GM23248 (cell line): Measurements from ENCODE around the gene PIK3R5. TPM values are rescaled to one million over a fixed set of nuclear protein-coding genes. Genes with fewer than 3 reads are reported as not detected.
A peak's percentile ranks its signal among the peaks of the same experiment; 100 is the strongest.

Source experiments
- DNase-seq: peaks from one replicate; pipeline ENCODE4 v3.0.0-alpha.2; 2015
- H2AFZ ChIP-seq: fragments of 200-600 bp; sonication (generic); 2 replicates; pipeline ENCODE4 v1.6.1; 2016; ENCODE audit warnings: antibody characterized with exemption
- H3F3A ChIP-seq: fragments of 200-600 bp; sonication (generic); 2 replicates; pipeline ENCODE4 v1.6.1; 2016; ENCODE audit warnings: mild to moderate bottlenecking, antibody characterized with exemption, mixed run types; ENCODE audit not compliant: insufficient read depth
- H3K27ac ChIP-seq: fragments of 200-600 bp; sonication (generic); 2 replicates; pipeline ENCODE4 v1.5.1; 2016; ENCODE audit warnings: mild to moderate bottlenecking
- H3K27me3 ChIP-seq: fragments of 200-600 bp; sonication (generic); replicated peaks from 2 replicates; pipeline ENCODE4 v1.6.1; 2016; ENCODE audit warnings: mild to moderate bottlenecking; ENCODE audit not compliant: insufficient read depth
- H3K36me3 ChIP-seq: fragments of 200-600 bp; sonication (generic); 2 replicates; pipeline ENCODE4 v1.6.1; 2016; ENCODE audit warnings: low read depth, mild to moderate bottlenecking
- H3K4me1 ChIP-seq: fragments of 200-600 bp; sonication (generic); 2 replicates; pipeline ENCODE4 v1.6.1; 2016; ENCODE audit warnings: mild to moderate bottlenecking; ENCODE audit not compliant: insufficient read depth
- H3K4me2 ChIP-seq: fragments of 200-600 bp; sonication (generic); one replicate; pipeline ENCODE4 v1.6.1; 2016; ENCODE audit warnings: mild to moderate bottlenecking; ENCODE audit not compliant: unreplicated experiment
- H3K4me3 ChIP-seq: fragments of 200-600 bp; sonication (generic); 2 replicates; pipeline ENCODE4 v1.5.1; 2016; ENCODE audit warnings: mild to moderate bottlenecking
- H3K79me2 ChIP-seq: fragments of 200-600 bp; sonication (generic); 2 replicates; pipeline ENCODE4 v1.6.1; 2016; ENCODE audit warnings: mild to moderate bottlenecking; ENCODE audit not compliant: insufficient read depth
- H3K9ac ChIP-seq: fragments of 200-600 bp; sonication (generic); 2 replicates; pipeline ENCODE4 v1.6.1; 2016; ENCODE audit warnings: mild to moderate bottlenecking
- H3K9me2 ChIP-seq: fragments of 200-600 bp; sonication (generic); 2 replicates; pipeline ENCODE4 v1.6.1; 2016; ENCODE audit warnings: mixed run types, mild to moderate bottlenecking, moderate library complexity; ENCODE audit not compliant: insufficient read depth
- H3K9me3 ChIP-seq: fragments of 200-600 bp; sonication (generic); one replicate; pipeline ENCODE4 v1.6.1; 2017; ENCODE audit warnings: low read depth
- H4K20me1 ChIP-seq: fragments of 200-600 bp; sonication (generic); 2 replicates; pipeline ENCODE4 v1.6.0; 2016; ENCODE audit not compliant: insufficient read depth
- EZH2 ChIP-seq: fragments of 200-600 bp; sonication (generic); IDR thresholded peaks from 2 replicates; pipeline ENCODE4 v1.6.1; 2018; ENCODE audit warnings: antibody characterized with exemption, mild to moderate bottlenecking; ENCODE audit not compliant: insufficient read depth, poor library complexity, severe bottlenecking
- EZH2phosphoT487 ChIP-seq: fragments of 200-600 bp; sonication (generic); IDR thresholded peaks from 2 replicates; pipeline ENCODE4 v1.6.1; 2018; ENCODE audit warnings: antibody characterized with exemption, moderate library complexity, mild to moderate bottlenecking, low read depth; ENCODE audit not compliant: insufficient read depth
- WGBS, 2 experiments: methylation state at CpG; one replicate each; pipeline ENCODE4 v1.1.6; 2015 to 2017; ENCODE audit warnings: low lambda C conversion rate in 2 of 2, low coverage in 1 of 2; ENCODE audit errors: missing lambda C conversion rate in 2 of 2; 5-methylcytosine and 5-hydroxymethylcytosine counted together
- in situ Hi-C: fragments of 300-500 bp; cut with MboI; formaldehyde crosslinking; loops from 2 replicates; pipeline ENCODE4 v1.15.0; 2020
- polyA plus RNA-seq: library from polyadenylated mRNA; unstranded; fragments of >200 nt; fragmentation: Nextera tagmentation; extraction: Ambion mirVana; gene quantifications from 2 replicates; pipeline ENCODE4 v1.2.1, GENCODE V29; 2016
- total RNA-seq: library from RNA; depleted of rRNA; stranded (reverse); fragments of >200 nt; shearing (Covaris generic); gene quantifications from 2 replicates; pipeline ENCODE4 v1.2.3, GENCODE V29; 2014

Gene PIK3R5
- total and polyA plus RNA-seq, 2 experiments from 2014 or later: 0.11 TPM; not detected in 1

DNA sequence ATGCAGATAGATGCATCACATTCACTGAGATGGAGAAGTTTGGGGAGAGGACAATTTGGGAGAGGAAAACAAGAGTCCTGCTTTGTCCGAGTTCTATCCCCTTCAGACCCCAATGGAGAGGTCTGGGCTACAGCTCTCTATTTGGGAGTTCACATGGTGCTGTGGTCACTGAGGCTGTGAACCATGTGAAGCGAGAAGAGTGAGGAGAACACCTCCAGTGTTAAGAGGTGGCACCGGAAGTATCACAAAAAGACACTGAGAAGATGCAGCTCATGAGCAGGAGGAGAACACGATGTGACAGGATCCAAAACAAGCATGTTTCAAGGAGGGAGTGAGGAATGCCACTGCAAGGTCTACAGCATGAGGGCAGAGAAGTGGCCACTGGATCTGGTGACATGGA is 39.7 kb downstream of the PIK3R5 start:
- peaks cover 12% of the 10 kb centered on the region for H3K4me1 ChIP-seq
- no peaks in the 10 kb centered on the region for H3K27me3 ChIP-seq
- WGBS, 2 experiments: 63 to 68% methylated on average over 4 of the region's 4 CpGs
- peaks cover 12% of the 10 kb centered on the region; the same call in 1 of the 2 replicates for H3F3A ChIP-seq
- H3K79me2 ChIP-seq: no peaks in the 10 kb centered on the region
- no peaks in the 10 kb centered on the region for H3K36me3 ChIP-seq
- no peak overlapping the region for H3K4me3 ChIP-seq
- peaks cover 6% of the 10 kb centered on the region for H3K9me3 ChIP-seq
- H4K20me1 ChIP-seq: no peaks in the 10 kb centered on the region
- no peak overlapping the region for H3K4me2 ChIP-seq
- no peak overlapping the region for H2AFZ ChIP-seq
- no peaks in the 10 kb centered on the region for H3K9me2 ChIP-seq
- no peak for DNase-seq
- H3K9ac ChIP-seq: no peak overlapping the region
- in situ Hi-C loops: no loop called here
- no peak overlapping the region for H3K27ac ChIP-seq
- TF ChIP-seq EZH2: no peak
- no peak for TF ChIP-seq EZH2phosphoT487

DNA sequence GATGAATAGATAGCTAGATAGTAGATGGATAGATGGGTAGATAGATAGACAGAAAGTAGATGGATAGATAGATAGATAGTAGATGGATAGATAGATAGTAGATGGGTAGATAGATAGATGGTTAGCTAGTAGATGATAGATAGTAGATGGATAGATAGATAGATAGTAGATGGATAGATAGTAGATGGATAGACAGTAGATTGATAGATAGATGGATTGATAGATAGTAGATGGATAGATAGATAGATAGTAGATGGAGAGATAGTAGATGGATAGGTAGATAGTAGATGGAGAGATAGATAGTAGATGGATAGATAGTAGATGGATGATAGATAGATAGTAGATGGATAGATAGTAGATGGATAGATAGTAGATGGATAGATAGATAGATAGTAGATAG is 40.4 kb downstream of the PIK3R5 start:
- Histone ChIP-seq H3K4me3 (no peak overlapping the region), H3K36me3 (no peaks in the 10 kb centered on the region), H3F3A (peaks cover 12% of the 10 kb centered on the region; the same call in 1 of the 2 replicates), H3K9me2 (no peaks in the 10 kb centered on the region), H3K4me1 (peaks cover 12% of the 10 kb centered on the region), H3K9ac (no peak overlapping the region), H3K79me2 (no peaks in the 10 kb centered on the region), H3K27ac (no peak overlapping the region), H3K27me3 (no peaks in the 10 kb centered on the region), H3K4me2 (no peak overlapping the region), H4K20me1 (no peaks in the 10 kb centered on the region), H2AFZ (no peak overlapping the region), H3K9me3 (peaks cover 6% of the 10 kb centered on the region)
- TF ChIP-seq EZH2phosphoT487 (no peak), EZH2 (no peak)
- in situ Hi-C loops: no loop called here
- DNase-seq: no peak

DNA sequence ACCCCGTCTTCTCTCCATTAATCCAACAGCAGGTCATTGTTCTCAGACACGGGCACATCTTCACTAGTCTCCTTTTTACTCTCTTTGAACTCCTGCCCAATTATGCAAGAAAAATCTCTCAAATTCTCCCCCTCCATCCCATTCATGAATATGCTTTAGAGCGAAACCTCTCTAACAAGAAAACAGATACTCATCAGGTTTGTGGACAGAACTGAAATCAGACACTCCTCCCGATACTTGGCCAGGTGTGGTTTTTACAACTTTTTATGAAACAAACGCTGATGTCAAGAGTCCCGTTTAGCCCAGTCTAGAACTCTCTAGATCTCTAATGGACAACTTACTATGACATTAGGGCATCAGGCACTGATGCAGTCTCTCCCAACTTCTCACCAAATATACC is 40.9 kb downstream of the PIK3R5 start:
- H3K4me2 ChIP-seq: no peak overlapping the region
- no peak overlapping the region for H3K9ac ChIP-seq
- H3K27me3 ChIP-seq: no peaks in the 10 kb centered on the region
- TF ChIP-seq EZH2: no peak
- no peak for TF ChIP-seq EZH2phosphoT487
- no peak overlapping the region for H3K27ac ChIP-seq
- in situ Hi-C loops: no loop called here
- H3K9me2 ChIP-seq: no peaks in the 10 kb centered on the region
- no peak for DNase-seq
- H3K79me2 ChIP-seq: no peaks in the 10 kb centered on the region
- peaks cover 12% of the 10 kb centered on the region for H3K4me1 ChIP-seq
- no peaks in the 10 kb centered on the region for H3K36me3 ChIP-seq
- 53 to 59% methylated on average over 6 of the region's 6 CpGs for WGBS, 2 experiments
- H3F3A ChIP-seq: peaks cover 12% of the 10 kb centered on the region; the same call in 1 of the 2 replicates
- no peaks in the 10 kb centered on the region for H4K20me1 ChIP-seq
- peaks cover 6% of the 10 kb centered on the region for H3K9me3 ChIP-seq
- H3K4me3 ChIP-seq: no peak overlapping the region
- no peak overlapping the region for H2AFZ ChIP-seq

DNA sequence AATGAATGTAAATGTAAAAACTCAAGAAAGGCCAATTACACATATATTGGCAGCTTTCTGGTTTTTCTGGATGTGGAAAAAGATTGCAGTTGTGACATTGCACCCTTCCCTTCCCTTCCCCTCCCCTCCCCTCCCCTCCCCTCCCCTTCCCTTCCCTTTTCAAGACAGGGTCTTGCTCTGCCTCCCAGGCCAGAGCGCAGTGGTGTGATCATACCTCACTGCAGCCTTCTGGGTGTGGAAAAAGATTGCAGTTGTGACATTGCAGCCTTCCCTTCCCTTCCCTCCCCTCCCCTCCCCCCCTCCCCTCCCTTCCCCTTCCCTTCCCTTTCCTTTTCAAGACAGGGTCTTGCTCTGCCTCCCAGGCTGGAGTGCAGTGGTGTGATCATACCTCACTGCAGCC is 41.7 kb downstream of the PIK3R5 start:
- Histone ChIP-seq H2AFZ (no peak overlapping the region), H3K4me1 (peaks cover 14% of the 10 kb centered on the region), H3K27me3 (no peaks in the 10 kb centered on the region), H3K79me2 (no peaks in the 10 kb centered on the region), H3F3A (peaks cover 12% of the 10 kb centered on the region; the same call in 1 of the 2 replicates), H3K9ac (no peak overlapping the region), H3K4me3 (no peak overlapping the region), H4K20me1 (no peaks in the 10 kb centered on the region), H3K27ac (no peak overlapping the region), H3K4me2 (no peak overlapping the region), H3K36me3 (no peaks in the 10 kb centered on the region), H3K9me3 (peaks cover 6% of the 10 kb centered on the region), H3K9me2 (no peaks in the 10 kb centered on the region)
- in situ Hi-C loops: no loop called here
- 100% methylated on average over 1 of the region's 1 CpG; no CpG with 5 or more reads in 1 of the 2 experiments for WGBS, 2 experiments
- no peak for TF ChIP-seq EZH2phosphoT487
- no peak for TF ChIP-seq EZH2
- no peak for DNase-seq

GRCh38 chr17:8922928-8923327 is 42.6 kb downstream of the PIK3R5 start:
- in situ Hi-C loops: no loop called here
- peak overlapping the region; percentile 77 for H3K27ac ChIP-seq

More at GRCh38 chr17:8922928-8923327, 42.6 kb downstream of the PIK3R5 start:
- H3K27me3 ChIP-seq: no peaks in the 10 kb centered on the region
- H2AFZ ChIP-seq: peak overlapping the region; percentile 75
- H3K9me3 ChIP-seq: peaks cover 2% of the 10 kb centered on the region
- peak overlapping the region; percentile 51 for H3K4me2 ChIP-seq
- H3K4me1 ChIP-seq: peaks cover 16% of the 10 kb centered on the region
- H3F3A ChIP-seq: peaks cover 12% of the 10 kb centered on the region; the same call in 1 of the 2 replicates
- H4K20me1 ChIP-seq: no peaks in the 10 kb centered on the region
- H3K36me3 ChIP-seq: no peaks in the 10 kb centered on the region
- WGBS, 2 experiments: 77 to 81% methylated on average over 4 of the region's 4 CpGs
- no peak overlapping the region for H3K9ac ChIP-seq
- H3K9me2 ChIP-seq: no peaks in the 10 kb centered on the region
- no peak overlapping the region for H3K4me3 ChIP-seq
- DNase-seq: no peak
- H3K79me2 ChIP-seq: no peaks in the 10 kb centered on the region
- TF ChIP-seq EZH2 (no peak), EZH2phosphoT487 (no peak)
